Measurements from ENCODE around the gene SOCS7. TPM values are rescaled to one million over a fixed set of nuclear protein-coding genes. Genes with fewer than 3 reads are reported as not detected.

The SOCS7 gene
- total and polyA plus RNA-seq, 2 donors (not counting 1 experiment from before 2014, with no cell fraction given): 9.4 to 20.8 TPM

GRCh38 chr17:38322897-38323296, 28.7 kb upstream of the SOCS7 start:
- Histone ChIP-seq H3K9ac (ENCODE audit: low read length) (no peak overlapping the region), H3K27ac (ENCODE audit: low read length in 2 of 2) (no peak overlapping the region), H3K4me1 (ENCODE audit: control insufficient read depth in 2 of 2, insufficient read depth in 2 of 2, low read length in 2 of 2) (peaks cover 5 to 10% of the 10 kb centered on the region in 2 donors), H3K79me2 (ENCODE audit: control insufficient read depth, insufficient read depth, low read length) (no peaks in the 10 kb centered on the region), H3K36me3 (replicated peaks in 1 of 2; ENCODE audit: control extremely low read depth in 1 of 2, control insufficient read depth in 1 of 2, extremely low read depth in 1 of 2, insufficient read depth in 2 of 2, low read length in 1 of 2) (peaks cover 1 to 21% of the 10 kb centered on the region in 2 experiments), H3K9me3 (ENCODE audit: control extremely low read depth in 1 of 3, control insufficient read depth in 2 of 3, insufficient read depth in 1 of 3, low read length in 2 of 3) (no peaks in the 10 kb centered on the region), H4K20me1 (ENCODE audit: control insufficient read depth, insufficient read depth, low read length, poor library complexity, severe bottlenecking) (no peaks in the 10 kb centered on the region), H3K4me2 (replicated peaks; ENCODE audit: low read depth, low read length, poor library complexity, severe bottlenecking) (no peak overlapping the region), H3K4me3 (ENCODE audit: control extremely low read depth in 1 of 5, extremely low read depth in 1 of 5, insufficient read depth in 1 of 5, low read depth in 2 of 5, low read length in 4 of 5) (no peak overlapping the region), H2AFZ (ENCODE audit: insufficient read depth, low read depth, low read length, poor library complexity, severe bottlenecking) (no peak overlapping the region), H3K27me3 (replicated peaks in 1 of 4; ENCODE audit: control extremely low read depth in 1 of 4, control insufficient read depth in 3 of 4, insufficient read depth in 4 of 4, low read length in 3 of 4) (no peaks in the 10 kb centered on the region)
- H3K4me1 Mint-ChIP-seq: peaks cover 18% of the 10 kb centered on the region
- CTCF ChIA-PET: interaction anchor here (0.9 to 7.9 kb wide), 4 partner anchors 12 to 92 kb away, joined by 3 to 48 read pairs (median 4); partner anchors contain the start of gene SOCS7
- H3K9me3 Mint-ChIP-seq (ENCODE audit: insufficient read depth): no peaks in the 10 kb centered on the region
- no peak overlapping the region for H3K4me3 Mint-ChIP-seq
- H3K27me3 Mint-ChIP-seq: no peaks in the 10 kb centered on the region
- no CpG with 5 or more reads among the region's 1 CpG for WGBS (ENCODE audit: insufficient coverage)
- TF ChIP-seq EZH2 (IDR thresholded peaks at IDR 0.05; ENCODE audit: borderline replicate concordance, insufficient read depth, low read depth, low read length, poor library complexity, severe bottlenecking): no peak
- TF ChIP-seq CTCF (IDR thresholded peaks at IDR 0.05): no peak
- intact Hi-C loops (cut with micrococcal nuclease): no loop called here
- POLR2A ChIA-PET: no interaction called here
- no peak for ATAC-seq (ENCODE audit: low read depth)
- H3K27ac Mint-ChIP-seq: no peak overlapping the region
- DNase-seq: no peak

GRCh38 chr17:38324141-38324697, 27.4 kb upstream of the SOCS7 start:
- Histone ChIP-seq H3K36me3 (replicated peaks in 1 of 2; ENCODE audit: control extremely low read depth in 1 of 2, control insufficient read depth in 1 of 2, extremely low read depth in 1 of 2, insufficient read depth in 2 of 2, low read length in 1 of 2) (peaks cover 0 to 20% of the 10 kb centered on the region in 2 experiments), H3K79me2 (ENCODE audit: control insufficient read depth, insufficient read depth, low read length) (no peaks in the 10 kb centered on the region), H3K4me1 (ENCODE audit: control insufficient read depth in 2 of 2, insufficient read depth in 2 of 2, low read length in 2 of 2) (peaks cover 5 to 10% of the 10 kb centered on the region in 2 donors), H3K27ac (ENCODE audit: low read length in 2 of 2) (no peak overlapping the region), H3K4me2 (replicated peaks; ENCODE audit: low read depth, low read length, poor library complexity, severe bottlenecking) (no peak overlapping the region), H2AFZ (ENCODE audit: insufficient read depth, low read depth, low read length, poor library complexity, severe bottlenecking) (no peak overlapping the region), H3K4me3 (ENCODE audit: control extremely low read depth in 1 of 5, extremely low read depth in 1 of 5, insufficient read depth in 1 of 5, low read depth in 2 of 5, low read length in 4 of 5) (no peak overlapping the region), H3K9me3 (ENCODE audit: control extremely low read depth in 1 of 3, control insufficient read depth in 2 of 3, insufficient read depth in 1 of 3, low read length in 2 of 3) (no peaks in the 10 kb centered on the region), H4K20me1 (ENCODE audit: control insufficient read depth, insufficient read depth, low read length, poor library complexity, severe bottlenecking) (no peaks in the 10 kb centered on the region), H3K27me3 (replicated peaks in 1 of 4; ENCODE audit: control extremely low read depth in 1 of 4, control insufficient read depth in 3 of 4, insufficient read depth in 4 of 4, low read length in 3 of 4) (no peaks in the 10 kb centered on the region), H3K9ac (ENCODE audit: low read length) (no peak overlapping the region)
- H3K9me3 Mint-ChIP-seq (ENCODE audit: insufficient read depth): no peaks in the 10 kb centered on the region
- ATAC-seq (ENCODE audit: low read depth) (no peak), DNase-seq (no peak)
- H3K4me1 Mint-ChIP-seq: peaks cover 18% of the 10 kb centered on the region
- H3K27ac Mint-ChIP-seq: no peak overlapping the region
- no peak for TF ChIP-seq EZH2 (IDR thresholded peaks at IDR 0.05; ENCODE audit: borderline replicate concordance, insufficient read depth, low read depth, low read length, poor library complexity, severe bottlenecking)
- TF ChIP-seq CTCF (IDR thresholded peaks at IDR 0.05): no peak
- H3K4me3 Mint-ChIP-seq: no peak overlapping the region
- intact Hi-C loops (cut with micrococcal nuclease): no loop called here
- WGBS (ENCODE audit: insufficient coverage): 100% methylated on average over 1 of the region's 3 CpGs
- ChIA-PET CTCF (interaction anchor here (0.7 to 7.9 kb wide), 5 partner anchors 9 to 1345 kb away, joined by 3 to 48 read pairs (median 4); partner anchors contain the start of gene SOCS7), POLR2A (no interaction called here)
- peaks cover 4% of the 10 kb centered on the region for H3K27me3 Mint-ChIP-seq
